HepG2 (cell line): Measurements from ENCODE around the gene SUPT4H1. TPM values are rescaled to one million over a fixed set of nuclear protein-coding genes. Genes with fewer than 3 reads are reported as not detected.

Experiments
- ATF1 ChIP-seq: IDR thresholded peaks from 2 replicates; pipeline ENCODE4 v1.6.1; 2016; ENCODE audit warnings: mild to moderate bottlenecking, control low read depth
- CBFB ChIP-seq: sonication (generic); formaldehyde crosslinking; IDR thresholded peaks from 2 replicates; pipeline ENCODE4 v1.4.0; 2020; ENCODE audit warnings: missing genetic modification reagents
- HMG20A ChIP-seq: IDR thresholded peaks from 2 replicates; pipeline ENCODE4 v1.6.1; 2016; ENCODE audit warnings: borderline replicate concordance
- KLF6 ChIP-seq: IDR thresholded peaks from 2 replicates; pipeline ENCODE4 v1.8.0; 2016; ENCODE audit warnings: missing biosample characterization, missing genetic modification reagents
- MIER3 ChIP-seq: IDR thresholded peaks from 2 replicates; pipeline ENCODE4 v1.6.1; 2016; ENCODE audit warnings: missing compliant biosample characterization, borderline replicate concordance
- NFATC3 ChIP-seq: sonication (generic); formaldehyde crosslinking; IDR thresholded peaks from 2 replicates; pipeline ENCODE4 v1.5.1; 2020; ENCODE audit warnings: mild to moderate bottlenecking, missing genetic modification reagents
- POGK ChIP-seq: sonication (generic); formaldehyde crosslinking; conservative IDR thresholded peaks from 2 replicates; pipeline ENCODE4 v1.8.0; 2022; ENCODE audit warnings: mild to moderate bottlenecking, moderate library complexity, missing genetic modification reagents
- RELA ChIP-seq: sonication (generic); formaldehyde crosslinking; IDR thresholded peaks from 2 replicates; pipeline ENCODE4 v1.4.0; 2020; ENCODE audit warnings: missing genetic modification reagents
- TCF12 ChIP-seq, 2 experiments: fragments of 450-650 bp in 1 of 2; sonication (generic) in 1 of 2; formaldehyde crosslinking in 1 of 2; IDR thresholded peaks; 2 replicates each; pipeline versions ENCODE4 v1.6.1 to v1.8.0; 2017 to 2022; ENCODE audit warnings: antibody characterized with exemption in 1 of 2, mild to moderate bottlenecking in 1 of 2, missing genetic modification reagents in 1 of 2, moderate library complexity in 1 of 2
- THYN1 ChIP-seq: sonication (generic); formaldehyde crosslinking; IDR thresholded peaks from 2 replicates; pipeline ENCODE4 v1.8.1; 2023; ENCODE audit warnings: low read depth, mild to moderate bottlenecking, moderate library complexity, missing genetic modification reagents, borderline replicate concordance
- ZFP90 ChIP-seq: sonication (generic); formaldehyde crosslinking; IDR thresholded peaks from 2 replicates; pipeline ENCODE4 v1.8.0; 2022; ENCODE audit warnings: missing genetic modification reagents, mild to moderate bottlenecking, inconsistent platforms, borderline replicate concordance
- ZNF30 ChIP-seq: sonication (generic); formaldehyde crosslinking; IDR thresholded peaks from 2 replicates; pipeline ENCODE4 v1.5.0; 2020; ENCODE audit warnings: mild to moderate bottlenecking, missing genetic modification reagents
- polyA plus RNA-seq, 8 experiments: library from polyadenylated mRNA; depleted of rRNA in 3 of 8; stranded (reverse) in 7 of 8; unstranded in 1 of 8; fragments of >200 nt; fragmentation: Illumina TruSeq in 4 of 8; extraction: Trizol in 4 of 8; gene quantifications; 2 replicates each; pipeline versions ENCODE4 v1.2.1 to v1.2.3, GENCODE V29; 2011 to 2016; ENCODE audit warnings: low read depth in 4 of 8, missing spikeins in 1 of 8, mixed read lengths in 1 of 8; ENCODE audit not compliant: insufficient read depth in 1 of 8
- total RNA-seq, 5 experiments: library from RNA; depleted of rRNA; stranded (reverse); fragments of >200 nt; fragmentation: Illumina TruSeq; extraction: Trizol; gene quantifications; 2 replicates each; pipeline ENCODE4 v1.2.3, GENCODE V29; 2016; ENCODE audit warnings: low read depth in 1 of 5
- TF ChIP-seq, protein P1 (sequence below): sonication (generic); formaldehyde crosslinking; IDR thresholded peaks from 2 replicates; pipeline ENCODE4 v1.4.0; 2020; ENCODE audit warnings: missing genetic modification reagents
- TF ChIP-seq, protein P2 (sequence below): sonication (generic); formaldehyde crosslinking; IDR thresholded peaks from 2 replicates; pipeline ENCODE4 v1.9.0; 2021; ENCODE audit warnings: mild to moderate bottlenecking, missing genetic modification reagents
- TF ChIP-seq, protein P3 (sequence below): sonication (generic); formaldehyde crosslinking; IDR thresholded peaks from 2 replicates; pipeline ENCODE4 v1.5.1; 2020; ENCODE audit warnings: missing genetic modification reagents, mild to moderate bottlenecking, borderline replicate concordance

The SUPT4H1 gene
- total and polyA plus RNA-seq, 2 of the 13 experiments (the other 11 are each of a cell fraction or from before 2014, with no cell fraction given): 155 to 244 TPM

GRCh38 chr17:58351831-58352595 lies at the start of gene SUPT4H1 (continued):
- TF ChIP-seq, protein P1, sequence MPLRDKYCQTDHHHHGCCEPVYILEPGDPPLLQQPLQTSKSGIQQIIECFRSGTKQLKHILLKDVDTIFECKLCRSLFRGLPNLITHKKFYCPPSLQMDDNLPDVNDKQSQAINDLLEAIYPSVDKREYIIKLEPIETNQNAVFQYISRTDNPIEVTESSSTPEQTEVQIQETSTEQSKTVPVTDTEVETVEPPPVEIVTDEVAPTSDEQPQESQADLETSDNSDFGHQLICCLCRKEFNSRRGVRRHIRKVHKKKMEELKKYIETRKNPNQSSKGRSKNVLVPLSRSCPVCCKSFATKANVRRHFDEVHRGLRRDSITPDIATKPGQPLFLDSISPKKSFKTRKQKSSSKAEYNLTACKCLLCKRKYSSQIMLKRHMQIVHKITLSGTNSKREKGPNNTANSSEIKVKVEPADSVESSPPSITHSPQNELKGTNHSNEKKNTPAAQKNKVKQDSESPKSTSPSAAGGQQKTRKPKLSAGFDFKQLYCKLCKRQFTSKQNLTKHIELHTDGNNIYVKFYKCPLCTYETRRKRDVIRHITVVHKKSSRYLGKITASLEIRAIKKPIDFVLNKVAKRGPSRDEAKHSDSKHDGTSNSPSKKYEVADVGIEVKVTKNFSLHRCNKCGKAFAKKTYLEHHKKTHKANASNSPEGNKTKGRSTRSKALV (CRISPR knock-in tag): peak; percentile 76; the same call in 1 of the 2 replicates
- no peak for TF ChIP-seq TCF12 (IDR thresholded peaks at IDR 0.05)
- peak; percentile 95 for TF ChIP-seq TCF12 (CRISPR knock-in tag; IDR thresholded peaks at IDR 0.05)
- TF ChIP-seq MIER3 (CRISPR knock-in tag): peak; percentile 77; the same call in 1 of the 2 replicates
- TF ChIP-seq, protein P2, sequence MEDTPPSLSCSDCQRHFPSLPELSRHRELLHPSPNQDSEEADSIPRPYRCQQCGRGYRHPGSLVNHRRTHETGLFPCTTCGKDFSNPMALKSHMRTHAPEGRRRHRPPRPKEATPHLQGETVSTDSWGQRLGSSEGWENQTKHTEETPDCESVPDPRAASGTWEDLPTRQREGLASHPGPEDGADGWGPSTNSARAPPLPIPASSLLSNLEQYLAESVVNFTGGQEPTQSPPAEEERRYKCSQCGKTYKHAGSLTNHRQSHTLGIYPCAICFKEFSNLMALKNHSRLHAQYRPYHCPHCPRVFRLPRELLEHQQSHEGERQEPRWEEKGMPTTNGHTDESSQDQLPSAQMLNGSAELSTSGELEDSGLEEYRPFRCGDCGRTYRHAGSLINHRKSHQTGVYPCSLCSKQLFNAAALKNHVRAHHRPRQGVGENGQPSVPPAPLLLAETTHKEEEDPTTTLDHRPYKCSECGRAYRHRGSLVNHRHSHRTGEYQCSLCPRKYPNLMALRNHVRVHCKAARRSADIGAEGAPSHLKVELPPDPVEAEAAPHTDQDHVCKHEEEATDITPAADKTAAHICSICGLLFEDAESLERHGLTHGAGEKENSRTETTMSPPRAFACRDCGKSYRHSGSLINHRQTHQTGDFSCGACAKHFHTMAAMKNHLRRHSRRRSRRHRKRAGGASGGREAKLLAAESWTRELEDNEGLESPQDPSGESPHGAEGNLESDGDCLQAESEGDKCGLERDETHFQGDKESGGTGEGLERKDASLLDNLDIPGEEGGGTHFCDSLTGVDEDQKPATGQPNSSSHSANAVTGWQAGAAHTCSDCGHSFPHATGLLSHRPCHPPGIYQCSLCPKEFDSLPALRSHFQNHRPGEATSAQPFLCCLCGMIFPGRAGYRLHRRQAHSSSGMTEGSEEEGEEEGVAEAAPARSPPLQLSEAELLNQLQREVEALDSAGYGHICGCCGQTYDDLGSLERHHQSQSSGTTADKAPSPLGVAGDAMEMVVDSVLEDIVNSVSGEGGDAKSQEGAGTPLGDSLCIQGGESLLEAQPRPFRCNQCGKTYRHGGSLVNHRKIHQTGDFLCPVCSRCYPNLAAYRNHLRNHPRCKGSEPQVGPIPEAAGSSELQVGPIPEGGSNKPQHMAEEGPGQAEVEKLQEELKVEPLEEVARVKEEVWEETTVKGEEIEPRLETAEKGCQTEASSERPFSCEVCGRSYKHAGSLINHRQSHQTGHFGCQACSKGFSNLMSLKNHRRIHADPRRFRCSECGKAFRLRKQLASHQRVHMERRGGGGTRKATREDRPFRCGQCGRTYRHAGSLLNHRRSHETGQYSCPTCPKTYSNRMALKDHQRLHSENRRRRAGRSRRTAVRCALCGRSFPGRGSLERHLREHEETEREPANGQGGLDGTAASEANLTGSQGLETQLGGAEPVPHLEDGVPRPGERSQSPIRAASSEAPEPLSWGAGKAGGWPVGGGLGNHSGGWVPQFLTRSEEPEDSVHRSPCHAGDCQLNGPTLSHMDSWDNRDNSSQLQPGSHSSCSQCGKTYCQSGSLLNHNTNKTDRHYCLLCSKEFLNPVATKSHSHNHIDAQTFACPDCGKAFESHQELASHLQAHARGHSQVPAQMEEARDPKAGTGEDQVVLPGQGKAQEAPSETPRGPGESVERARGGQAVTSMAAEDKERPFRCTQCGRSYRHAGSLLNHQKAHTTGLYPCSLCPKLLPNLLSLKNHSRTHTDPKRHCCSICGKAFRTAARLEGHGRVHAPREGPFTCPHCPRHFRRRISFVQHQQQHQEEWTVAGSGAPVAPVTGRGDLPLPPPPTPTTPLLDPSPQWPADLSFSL (CRISPR knock-in tag): no peak
- TF ChIP-seq ZFP90 (CRISPR knock-in tag): peak; percentile 52; the same call in 1 of the 2 replicates
- TF ChIP-seq ATF1: no peak
- TF ChIP-seq NFATC3 (CRISPR knock-in tag): no peak; the same call in 1 of the 2 replicates
- 0 out of 2 replicates have a peak, but pooled peaks have one; percentile 48 for TF ChIP-seq THYN1 (CRISPR knock-in tag)
- TF ChIP-seq RELA (CRISPR knock-in tag): peak; percentile 90
- TF ChIP-seq POGK (CRISPR knock-in tag): peak; percentile 88
- peak; percentile 91 for TF ChIP-seq KLF6 (CRISPR knock-in tag)
- TF ChIP-seq, protein P3, sequence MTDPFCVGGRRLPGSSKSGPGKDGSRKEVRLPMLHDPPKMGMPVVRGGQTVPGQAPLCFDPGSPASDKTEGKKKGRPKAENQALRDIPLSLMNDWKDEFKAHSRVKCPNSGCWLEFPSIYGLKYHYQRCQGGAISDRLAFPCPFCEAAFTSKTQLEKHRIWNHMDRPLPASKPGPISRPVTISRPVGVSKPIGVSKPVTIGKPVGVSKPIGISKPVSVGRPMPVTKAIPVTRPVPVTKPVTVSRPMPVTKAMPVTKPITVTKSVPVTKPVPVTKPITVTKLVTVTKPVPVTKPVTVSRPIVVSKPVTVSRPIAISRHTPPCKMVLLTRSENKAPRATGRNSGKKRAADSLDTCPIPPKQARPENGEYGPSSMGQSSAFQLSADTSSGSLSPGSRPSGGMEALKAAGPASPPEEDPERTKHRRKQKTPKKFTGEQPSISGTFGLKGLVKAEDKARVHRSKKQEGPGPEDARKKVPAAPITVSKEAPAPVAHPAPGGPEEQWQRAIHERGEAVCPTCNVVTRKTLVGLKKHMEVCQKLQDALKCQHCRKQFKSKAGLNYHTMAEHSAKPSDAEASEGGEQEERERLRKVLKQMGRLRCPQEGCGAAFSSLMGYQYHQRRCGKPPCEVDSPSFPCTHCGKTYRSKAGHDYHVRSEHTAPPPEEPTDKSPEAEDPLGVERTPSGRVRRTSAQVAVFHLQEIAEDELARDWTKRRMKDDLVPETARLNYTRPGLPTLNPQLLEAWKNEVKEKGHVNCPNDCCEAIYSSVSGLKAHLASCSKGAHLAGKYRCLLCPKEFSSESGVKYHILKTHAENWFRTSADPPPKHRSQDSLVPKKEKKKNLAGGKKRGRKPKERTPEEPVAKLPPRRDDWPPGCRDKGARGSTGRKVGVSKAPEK (CRISPR knock-in tag): no peak; the same call in 1 of the 2 replicates
- no peak for TF ChIP-seq ZNF30 (CRISPR knock-in tag)
- TF ChIP-seq CBFB (CRISPR knock-in tag): peak; percentile 76; the same call in 1 of the 2 replicates
- 0 out of 2 replicates have a peak, but pooled peaks have one; percentile 12 for TF ChIP-seq HMG20A (CRISPR knock-in tag)
